HuH-7.5 (cell line): ENCODE measurements around the gene PLA2G4F.

Experiments used
- DNase-seq: peaks from one replicate; pipeline ENCODE4 v3.0.0; 2011; ENCODE audit warnings: low spot score

Gene PLA2G4F

GRCh38 chr15:42131826-42132806, 24.3 kb downstream of the PLA2G4F start:
- DNase-seq = no peak

GRCh38 chr15:42131006-42131405, 25.4 kb downstream of the PLA2G4F start:
- no peak for DNase-seq

- DNase-seq = no peak
Measured at GRCh38 chr15:42130246-42130986, 26.0 kb downstream of the PLA2G4F start.

- no peak for DNase-seq
Measured at GRCh38 chr15:42129364-42129763, 27.1 kb downstream of the PLA2G4F start.

GRCh38 chr15:42128476-42128875, 28.0 kb downstream of the PLA2G4F start:
- no peak for DNase-seq

- DNase-seq = no peak
Measured at GRCh38 chr15:42123546-42123945, 32.9 kb downstream of the PLA2G4F start.

GRCh38 chr15:42121682-42122081, 34.8 kb downstream of the PLA2G4F start:
- DNase-seq = no peak

- no peak for DNase-seq
Measured at GRCh38 chr15:42121021-42121420, 35.4 kb downstream of the PLA2G4F start.

- DNase-seq = no peak
Measured at GRCh38 chr15:42120285-42120684, 36.2 kb downstream of the PLA2G4F start.

GRCh38 chr15:42119446-42119760, 37.0 kb downstream of the PLA2G4F start:
- DNase-seq = no peak

GRCh38 chr15:42118650-42119445, 37.6 kb downstream of the PLA2G4F start:
- DNase-seq = no peak

- DNase-seq = no peak
Measured at GRCh38 chr15:42111924-42112323, 44.5 kb downstream of the PLA2G4F start.

GRCh38 chr15:42110367-42110766, 46.1 kb downstream of the PLA2G4F start:
- no peak for DNase-seq

- DNase-seq = no peak
Measured at GRCh38 chr15:42108806-42109205, 47.6 kb downstream of the PLA2G4F start.

GRCh38 chr15:42108189-42108588, 48.2 kb downstream of the PLA2G4F start:
- no peak for DNase-seq

- DNase-seq = no peak
Measured at GRCh38 chr15:42107473-42107872, 49.0 kb downstream of the PLA2G4F start.

- DNase-seq = no peak
Measured at GRCh38 chr15:42106288-42106687, 50.1 kb downstream of the PLA2G4F start.

- DNase-seq = no peak
Measured at GRCh38 chr15:42104095-42104891, 52.1 kb downstream of the PLA2G4F start.

GRCh38 chr15:42102646-42103235, 53.7 kb downstream of the PLA2G4F start:
- DNase-seq = no peak

- no peak for DNase-seq
Measured at GRCh38 chr15:42101861-42102260, 54.6 kb downstream of the PLA2G4F start.
